NCI-H748 treated with DMSO at 0.1 percent for 48 hours (cell line): ENCODE measurements around the gene KIAA1549.
"Not testable (repeated sequence)": the region's sequence is repeated elsewhere in the genome, so short reads cannot be mapped to it uniquely, and the experiment has no call there.

ENCODE experiments used
- DNase-seq: peaks from one replicate; lab custom pipeline; 2025; lab: John Stamatoyannopoulos, UW

Gene KIAA1549

GRCh38 chr7:138944592-138944991 lies 36.6 kb downstream of the KIAA1549 start:
- DNase-seq = no peak

- DNase-seq = no peak
These were observed 38.1 kb downstream of the KIAA1549 start for GRCh38 chr7:138943061-138943460.

- no peak for DNase-seq
These were observed 39.6 kb downstream of the KIAA1549 start for GRCh38 chr7:138941545-138941944.

- DNase-seq = not testable (repeated sequence)
These were observed 40.6 kb downstream of the KIAA1549 start for GRCh38 chr7:138940602-138941001.

GRCh38 chr7:138937484-138937883 lies 43.7 kb downstream of the KIAA1549 start:
- DNase-seq = no peak

GRCh38 chr7:138935465-138936011 lies 45.7 kb downstream of the KIAA1549 start:
- DNase-seq = peak; percentile 24

GRCh38 chr7:138934861-138935260 lies 46.3 kb downstream of the KIAA1549 start:
- DNase-seq = no peak

- DNase-seq = no peak
These were observed 46.8 kb downstream of the KIAA1549 start for GRCh38 chr7:138934367-138934766.

GRCh38 chr7:138932870-138933269 lies 48.3 kb downstream of the KIAA1549 start:
- no peak for DNase-seq

- no peak for DNase-seq
These were observed 48.8 kb downstream of the KIAA1549 start for GRCh38 chr7:138932427-138932826.

GRCh38 chr7:138929969-138930368 lies 51.2 kb downstream of the KIAA1549 start:
- no peak for DNase-seq

- no peak for DNase-seq
These were observed 55.0 kb downstream of the KIAA1549 start for GRCh38 chr7:138926241-138926612.

GRCh38 chr7:138924501-138925225 lies 56.5 kb downstream of the KIAA1549 start:
- no peak for DNase-seq

- DNase-seq = no peak
These were observed 59.9 kb downstream of the KIAA1549 start for GRCh38 chr7:138921277-138921676.

GRCh38 chr7:138919911-138920310 lies 61.3 kb downstream of the KIAA1549 start:
- DNase-seq = no peak

- no peak for DNase-seq
These were observed 62.0 kb downstream of the KIAA1549 start for GRCh38 chr7:138919216-138919615.

GRCh38 chr7:138918756-138919155 lies 62.4 kb downstream of the KIAA1549 start:
- no peak for DNase-seq

- DNase-seq = no peak
These were observed 63.0 kb downstream of the KIAA1549 start for GRCh38 chr7:138918176-138918575.

GRCh38 chr7:138917771-138918170 lies 63.4 kb downstream of the KIAA1549 start:
- DNase-seq = no peak

- DNase-seq = no peak
These were observed 64.5 kb downstream of the KIAA1549 start for GRCh38 chr7:138916731-138917130.

GRCh38 chr7:138916275-138916674 lies 64.9 kb downstream of the KIAA1549 start:
- no peak for DNase-seq

GRCh38 chr7:138913783-138914182 lies 67.4 kb downstream of the KIAA1549 start:
- no peak for DNase-seq

GRCh38 chr7:138911007-138911406 lies 70.2 kb downstream of the KIAA1549 start:
- DNase-seq = no peak

GRCh38 chr7:138907850-138908249 lies 73.3 kb downstream of the KIAA1549 start:
- no peak for DNase-seq
